ENCODE results near the gene ZDHHC14.

ZDHHC14 gene

GRCh38 chr6:157496534-157497095 lies 115.6 kb downstream of the ZDHHC14 start:
- DNase-seq: no peak

GRCh38 chr6:157497579-157497978 lies 116.6 kb downstream of the ZDHHC14 start:
- no peak for DNase-seq

GRCh38 chr6:157498817-157499216 lies 117.8 kb downstream of the ZDHHC14 start:
- DNase-seq: no peak

GRCh38 chr6:157500022-157500421 lies 119.0 kb downstream of the ZDHHC14 start:
- DNase-seq: no peak

- no peak for DNase-seq
Measured at GRCh38 chr6:157503018-157503747, 122.2 kb downstream of the ZDHHC14 start.

GRCh38 chr6:157505912-157506491 lies 125.0 kb downstream of the ZDHHC14 start:
- DNase-seq: no peak

- DNase-seq: no peak
Measured at GRCh38 chr6:157510323-157511188, 129.6 kb downstream of the ZDHHC14 start.

- no peak for DNase-seq
Measured at GRCh38 chr6:157511682-157512381, 130.8 kb downstream of the ZDHHC14 start.

GRCh38 chr6:157512382-157512682 lies 131.3 kb downstream of the ZDHHC14 start:
- DNase-seq: no peak

- DNase-seq: no peak
Measured at GRCh38 chr6:157513004-157513603, 132.1 kb downstream of the ZDHHC14 start.

GRCh38 chr6:157513619-157514485 lies 132.9 kb downstream of the ZDHHC14 start:
- DNase-seq: no peak

GRCh38 chr6:157514659-157515496 lies 133.9 kb downstream of the ZDHHC14 start:
- peak in 1 of 2 donors; percentile 43 for DNase-seq

- DNase-seq: no peak
Measured at GRCh38 chr6:157516319-157517026, 135.5 kb downstream of the ZDHHC14 start.

- no peak for DNase-seq
Measured at GRCh38 chr6:157517601-157518359, 136.8 kb downstream of the ZDHHC14 start.

- no peak for DNase-seq
Measured at GRCh38 chr6:157518397-157519250, 137.6 kb downstream of the ZDHHC14 start.

- no peak for DNase-seq
Measured at GRCh38 chr6:157519255-157520116, 138.5 kb downstream of the ZDHHC14 start.

- DNase-seq: no peak
Measured at GRCh38 chr6:157520117-157520406, 139.1 kb downstream of the ZDHHC14 start.

All from CD4-positive, alpha-beta T cell treated with Interleukin-1 beta for 1 hour (primary cell).